ENCODE measurements around the gene CNOT6L.
"Not testable (repeated sequence)": the region's sequence is repeated elsewhere in the genome, so short reads cannot be mapped to it uniquely, and the experiment has no call there.

Gene CNOT6L

GRCh38 chr4:77777135-77777807 is 41.9 kb downstream of the CNOT6L start:
- DNase-seq, result no peak

GRCh38 chr4:77776182-77777134 is 42.7 kb downstream of the CNOT6L start:
- DNase-seq, result no peak

- no peak for DNase-seq
Measured at GRCh38 chr4:77773101-77773500, 46.1 kb downstream of the CNOT6L start.

- no peak for DNase-seq
Measured at GRCh38 chr4:77771566-77771965, 47.6 kb downstream of the CNOT6L start.

GRCh38 chr4:77765720-77766119 is 53.4 kb downstream of the CNOT6L start:
- no peak for DNase-seq

GRCh38 chr4:77762531-77762930 is 56.6 kb downstream of the CNOT6L start:
- no peak for DNase-seq

GRCh38 chr4:77761595-77761994 is 57.6 kb downstream of the CNOT6L start:
- DNase-seq, result no peak

- no peak for DNase-seq
Measured at GRCh38 chr4:77758804-77759203, 60.4 kb downstream of the CNOT6L start.

- no peak for DNase-seq
Measured at GRCh38 chr4:77751764-77752163, 67.4 kb downstream of the CNOT6L start.

- DNase-seq, result no peak
Measured at GRCh38 chr4:77745792-77746191, 73.4 kb downstream of the CNOT6L start.

- no peak for DNase-seq
Measured at GRCh38 chr4:77742054-77742453, 77.1 kb downstream of the CNOT6L start.

GRCh38 chr4:77740480-77740879 is 78.7 kb downstream of the CNOT6L start:
- no peak for DNase-seq

- peak in 1 of 4 experiments; percentile 4 for DNase-seq
Measured at GRCh38 chr4:77734928-77735327, 84.2 kb downstream of the CNOT6L start.

- DNase-seq, result no peak
Measured at GRCh38 chr4:77731656-77732055, 87.5 kb downstream of the CNOT6L start.

- DNase-seq, result no peak
Measured at GRCh38 chr4:77728420-77728819, 90.7 kb downstream of the CNOT6L start.

- DNase-seq, result no peak
Measured at GRCh38 chr4:77721073-77721472, 98.1 kb downstream of the CNOT6L start.

GRCh38 chr4:77718500-77718899 is 100.7 kb downstream of the CNOT6L start:
- not testable (repeated sequence) for DNase-seq

GRCh38 chr4:77715414-77716290 is 103.5 kb downstream of the CNOT6L start:
- no peak for DNase-seq

- no peak for DNase-seq
Measured at GRCh38 chr4:77714514-77714913, 104.7 kb downstream of the CNOT6L start.

GRCh38 chr4:77713884-77714283 is 105.3 kb downstream of the CNOT6L start:
- no peak for DNase-seq

- no peak for DNase-seq
Measured at GRCh38 chr4:77712675-77713074, 106.5 kb downstream of the CNOT6L start.

- DNase-seq, result no peak
Measured at GRCh38 chr4:77711469-77711868, 107.7 kb downstream of the CNOT6L start.

GRCh38 chr4:77710684-77711083 is 108.5 kb downstream of the CNOT6L start:
- no peak for DNase-seq
